ENCODE results near the gene MAMSTR.

The MAMSTR gene

GRCh38 chr19:48739404-48740163 is 20.1 kb upstream of the MAMSTR start:
- TF ChIP-seq EZH2phosphoT487 (IDR thresholded peaks at IDR 0.05; ENCODE audit: borderline replicate concordance), result no peak
- TF ChIP-seq, protein P1, sequence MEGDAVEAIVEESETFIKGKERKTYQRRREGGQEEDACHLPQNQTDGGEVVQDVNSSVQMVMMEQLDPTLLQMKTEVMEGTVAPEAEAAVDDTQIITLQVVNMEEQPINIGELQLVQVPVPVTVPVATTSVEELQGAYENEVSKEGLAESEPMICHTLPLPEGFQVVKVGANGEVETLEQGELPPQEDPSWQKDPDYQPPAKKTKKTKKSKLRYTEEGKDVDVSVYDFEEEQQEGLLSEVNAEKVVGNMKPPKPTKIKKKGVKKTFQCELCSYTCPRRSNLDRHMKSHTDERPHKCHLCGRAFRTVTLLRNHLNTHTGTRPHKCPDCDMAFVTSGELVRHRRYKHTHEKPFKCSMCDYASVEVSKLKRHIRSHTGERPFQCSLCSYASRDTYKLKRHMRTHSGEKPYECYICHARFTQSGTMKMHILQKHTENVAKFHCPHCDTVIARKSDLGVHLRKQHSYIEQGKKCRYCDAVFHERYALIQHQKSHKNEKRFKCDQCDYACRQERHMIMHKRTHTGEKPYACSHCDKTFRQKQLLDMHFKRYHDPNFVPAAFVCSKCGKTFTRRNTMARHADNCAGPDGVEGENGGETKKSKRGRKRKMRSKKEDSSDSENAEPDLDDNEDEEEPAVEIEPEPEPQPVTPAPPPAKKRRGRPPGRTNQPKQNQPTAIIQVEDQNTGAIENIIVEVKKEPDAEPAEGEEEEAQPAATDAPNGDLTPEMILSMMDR (conservative IDR thresholded peaks at IDR 0.05; ENCODE audit: low read length), result no peak
- H3K4me3 ChIP-seq (ENCODE audit: low read length, poor library complexity, severe bottlenecking), result no peak overlapping the region
- no peaks in the 10 kb centered on the region for H3F3A ChIP-seq (ENCODE audit: low read depth)
- no peaks in the 10 kb centered on the region for H3K79me2 ChIP-seq (ENCODE audit: insufficient read depth, low read length)
- H3K9ac ChIP-seq (ENCODE audit: low read depth, low read length, poor library complexity, severe bottlenecking), result no peak overlapping the region
- H3K4me1 ChIP-seq (ENCODE audit: insufficient read depth, low read length, poor library complexity, severe bottlenecking), result peaks cover 19% of the 10 kb centered on the region
- no peaks in the 10 kb centered on the region for H3K36me3 ChIP-seq (ENCODE audit: insufficient read depth, low read length)
- H4K20me1 ChIP-seq (ENCODE audit: insufficient read depth, low read length, poor library complexity, severe bottlenecking), result no peaks in the 10 kb centered on the region
- H3K9me2 ChIP-seq (replicated peaks; ENCODE audit: low read depth, low read length), result no peaks in the 10 kb centered on the region
- no peaks in the 10 kb centered on the region for H3K9me3 ChIP-seq (ENCODE audit: insufficient read depth, low read depth, low read length)
- H2AFZ ChIP-seq (ENCODE audit: low read length), result no peak overlapping the region
- no peak overlapping the region for H3K4me2 ChIP-seq (ENCODE audit: low read depth, low read length, poor library complexity, severe bottlenecking)
- no peaks in the 10 kb centered on the region for H3K27me3 ChIP-seq (ENCODE audit: insufficient read depth, low read length, poor library complexity, severe bottlenecking)

GRCh38 chr19:48738557-48739403 is 19.3 kb upstream of the MAMSTR start:
- Histone ChIP-seq H3K9me2 (replicated peaks; ENCODE audit: low read depth, low read length) (no peaks in the 10 kb centered on the region), H3K79me2 (ENCODE audit: insufficient read depth, low read length) (no peaks in the 10 kb centered on the region), H3K9ac (ENCODE audit: low read depth, low read length, poor library complexity, severe bottlenecking) (no peak overlapping the region), H2AFZ (ENCODE audit: low read length) (0 out of 2 replicates have a peak overlapping the region, but pooled peaks have one; percentile 10), H4K20me1 (ENCODE audit: insufficient read depth, low read length, poor library complexity, severe bottlenecking) (no peaks in the 10 kb centered on the region), H3F3A (ENCODE audit: low read depth) (no peaks in the 10 kb centered on the region), H3K4me3 (ENCODE audit: low read length, poor library complexity, severe bottlenecking) (peak overlapping the region; percentile 38), H3K4me2 (ENCODE audit: low read depth, low read length, poor library complexity, severe bottlenecking) (peak overlapping the region; percentile 47), H3K27me3 (ENCODE audit: insufficient read depth, low read length, poor library complexity, severe bottlenecking) (no peaks in the 10 kb centered on the region), H3K4me1 (ENCODE audit: insufficient read depth, low read length, poor library complexity, severe bottlenecking) (peaks cover 16% of the 10 kb centered on the region), H3K9me3 (ENCODE audit: insufficient read depth, low read depth, low read length) (no peaks in the 10 kb centered on the region), H3K36me3 (ENCODE audit: insufficient read depth, low read length) (no peaks in the 10 kb centered on the region)
- TF ChIP-seq, protein P1 (conservative IDR thresholded peaks at IDR 0.05; ENCODE audit: low read length), result no peak
- no peak for TF ChIP-seq EZH2phosphoT487 (IDR thresholded peaks at IDR 0.05; ENCODE audit: borderline replicate concordance)

- no peak for TF ChIP-seq EZH2phosphoT487 (IDR thresholded peaks at IDR 0.05; ENCODE audit: borderline replicate concordance)
- TF ChIP-seq, protein P1 (conservative IDR thresholded peaks at IDR 0.05; ENCODE audit: low read length), result no peak
- Histone ChIP-seq H3K79me2 (ENCODE audit: insufficient read depth, low read length) (no peaks in the 10 kb centered on the region), H3K4me3 (ENCODE audit: low read length, poor library complexity, severe bottlenecking) (no peak overlapping the region), H3K27me3 (ENCODE audit: insufficient read depth, low read length, poor library complexity, severe bottlenecking) (no peaks in the 10 kb centered on the region), H3K9ac (ENCODE audit: low read depth, low read length, poor library complexity, severe bottlenecking) (no peak overlapping the region), H3K4me1 (ENCODE audit: insufficient read depth, low read length, poor library complexity, severe bottlenecking) (peaks cover 16% of the 10 kb centered on the region), H3K9me3 (ENCODE audit: insufficient read depth, low read depth, low read length) (no peaks in the 10 kb centered on the region), H3K4me2 (ENCODE audit: low read depth, low read length, poor library complexity, severe bottlenecking) (no peak overlapping the region), H3K36me3 (ENCODE audit: insufficient read depth, low read length) (no peaks in the 10 kb centered on the region), H2AFZ (ENCODE audit: low read length) (no peak overlapping the region), H4K20me1 (ENCODE audit: insufficient read depth, low read length, poor library complexity, severe bottlenecking) (no peaks in the 10 kb centered on the region), H3F3A (ENCODE audit: low read depth) (no peaks in the 10 kb centered on the region), H3K9me2 (replicated peaks; ENCODE audit: low read depth, low read length) (no peaks in the 10 kb centered on the region)
These were observed 18.0 kb upstream of the MAMSTR start for GRCh38 chr19:48737360-48737998.
